HG03575 (cell line): ENCODE measurements around the gene C1QTNF1.

Source experiments
- ATAC-seq: cut with Tn5 transposase; IDR thresholded peaks from one replicate; pipeline ENCODE4 v1.9.1; 2021; ENCODE audit not compliant: unreplicated experiment, insufficient number of reproducible peaks, low FRiP score; ENCODE audit errors: extremely low read depth

The C1QTNF1 gene

DNA sequence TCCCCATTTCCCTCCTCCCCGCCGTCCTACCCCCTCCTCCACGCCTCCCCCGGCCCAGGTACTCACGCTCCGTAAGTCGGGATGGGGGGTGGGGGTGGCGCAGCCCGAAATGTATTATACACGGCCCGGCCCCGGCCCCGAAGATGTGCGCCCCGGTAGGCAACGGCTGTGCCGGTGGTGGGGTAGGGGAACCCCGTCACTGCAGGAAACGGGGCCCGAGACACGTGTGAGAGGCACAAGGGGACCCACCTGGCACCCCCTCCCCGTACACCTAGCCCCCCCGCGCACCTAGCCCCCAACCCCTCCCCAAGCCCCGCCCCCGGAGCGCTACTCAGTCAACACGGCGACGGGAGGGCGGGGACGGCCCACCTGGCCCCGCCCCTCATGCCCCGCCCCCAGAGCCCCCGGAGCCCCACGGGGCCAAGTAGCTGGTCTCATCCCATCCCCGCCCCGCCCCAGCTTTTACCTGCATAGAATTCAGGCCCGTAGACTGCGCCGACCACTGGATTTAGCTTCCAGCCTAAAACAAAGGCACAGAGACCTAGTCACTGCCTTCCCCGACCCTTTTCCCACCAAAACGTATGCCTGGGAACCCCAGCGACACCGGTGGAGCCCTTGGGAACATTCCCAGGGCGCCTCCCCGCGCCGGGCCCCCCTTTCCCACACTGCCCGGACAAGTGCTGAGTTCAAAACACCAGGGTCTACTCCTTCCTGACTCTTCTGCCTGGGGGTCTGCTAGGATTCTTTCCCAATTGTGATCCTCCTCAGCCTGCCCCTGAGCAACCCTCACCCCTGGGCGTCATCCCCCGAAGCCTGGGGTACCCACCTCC is 73.5 kb downstream of the C1QTNF1 start:
- no peak for ATAC-seq

DNA sequence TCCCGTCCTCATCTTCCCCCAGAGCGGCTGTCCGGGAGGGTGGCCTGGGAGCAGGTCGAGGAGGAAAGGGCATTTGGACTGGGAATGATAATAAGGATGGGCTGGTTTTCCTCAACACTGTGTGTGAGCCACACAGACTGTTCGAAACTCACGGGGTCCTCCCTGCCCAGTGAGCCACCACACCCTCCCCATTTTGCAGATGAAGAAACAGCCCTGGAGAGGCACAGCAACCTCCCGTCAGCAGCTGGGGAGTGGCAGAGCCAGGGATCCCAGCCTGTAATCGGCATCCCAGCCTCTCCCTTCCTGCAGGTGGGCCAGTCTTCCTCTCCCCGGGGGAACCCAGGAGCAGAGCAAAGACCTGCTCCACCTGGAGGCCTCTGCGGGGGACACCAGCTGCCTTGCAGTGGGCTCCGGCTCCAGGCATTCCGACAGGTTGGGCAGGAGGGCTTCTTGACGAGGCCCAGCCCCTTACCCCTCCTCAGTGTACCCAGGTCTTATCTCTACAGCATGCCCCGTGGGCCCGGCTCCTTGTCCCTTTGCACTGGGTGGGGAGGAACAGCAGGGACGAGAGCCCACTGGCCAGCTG is 74.4 kb downstream of the C1QTNF1 start:
- ATAC-seq: no peak
